Stimulated activated naive CD8-positive, alpha-beta T cell treated with anti-CD3 and anti-CD28 coated beads, Interleukin-15, amount 100 ng/mL, for 72 hours (primary cell): ENCODE results near the gene NRG3.
"Not testable (repeated sequence)": the region's sequence is repeated elsewhere in the genome, so short reads cannot be mapped to it uniquely, and the experiment has no call there.

Source experiments
- ATAC-seq: fragments of 150-1000 bp; cut with Tn5 transposase; 2 replicates; pipeline ENCODE4 v1.10.0; 2021; ENCODE audit warnings: mild to moderate bottlenecking, moderate library complexity
- DNase-seq, 2 donors: peaks; one replicate each; pipeline ENCODE4 v3.0.0; 2021 to 2022
- H3K27ac Mint-ChIP-seq, 2 donors: one replicate each; pipeline ENCODE4 v1.8.0; 2022; ENCODE audit warnings: mild to moderate bottlenecking in 2 of 2, mixed read lengths in 2 of 2, moderate library complexity in 2 of 2
- H3K27me3 Mint-ChIP-seq: one replicate; pipeline ENCODE4 v1.8.0; 2022; ENCODE audit warnings: mixed read lengths
- H3K4me1 Mint-ChIP-seq: one replicate; pipeline ENCODE4 v1.8.0; 2022; ENCODE audit warnings: mild to moderate bottlenecking, mixed read lengths
- H3K4me3 Mint-ChIP-seq, 2 donors: one replicate each; pipeline ENCODE4 v1.8.0; 2022; ENCODE audit warnings: mild to moderate bottlenecking in 2 of 2, mixed read lengths in 2 of 2, moderate library complexity in 1 of 2
- H3K9me3 Mint-ChIP-seq, 2 donors: one replicate each; pipeline ENCODE4 v1.8.0; 2022; ENCODE audit warnings: mixed read lengths in 2 of 2

Gene NRG3

GRCh38 chr10:82981137-82981723 lies 1106.2 kb downstream of the NRG3 start:
- no peak for DNase-seq
- no peak overlapping the region for H3K27ac Mint-ChIP-seq
- H3K4me1 Mint-ChIP-seq, result no peaks in the 10 kb centered on the region
- H3K9me3 Mint-ChIP-seq, result peaks cover 0 to 4% of the 10 kb centered on the region in 2 donors
- no peaks in the 10 kb centered on the region for H3K27me3 Mint-ChIP-seq
- no peak for ATAC-seq
- H3K4me3 Mint-ChIP-seq, result no peak overlapping the region

- DNase-seq (no peak), ATAC-seq (no peak)
- H3K4me3 Mint-ChIP-seq, result no peak overlapping the region
- H3K9me3 Mint-ChIP-seq, result peaks cover 0 to 4% of the 10 kb centered on the region in 2 donors
- no peaks in the 10 kb centered on the region for H3K4me1 Mint-ChIP-seq
- H3K27me3 Mint-ChIP-seq, result no peaks in the 10 kb centered on the region
- H3K27ac Mint-ChIP-seq, result no peak overlapping the region
Measured at GRCh38 chr10:82982110-82982608, 1107.2 kb downstream of the NRG3 start.

DNA sequence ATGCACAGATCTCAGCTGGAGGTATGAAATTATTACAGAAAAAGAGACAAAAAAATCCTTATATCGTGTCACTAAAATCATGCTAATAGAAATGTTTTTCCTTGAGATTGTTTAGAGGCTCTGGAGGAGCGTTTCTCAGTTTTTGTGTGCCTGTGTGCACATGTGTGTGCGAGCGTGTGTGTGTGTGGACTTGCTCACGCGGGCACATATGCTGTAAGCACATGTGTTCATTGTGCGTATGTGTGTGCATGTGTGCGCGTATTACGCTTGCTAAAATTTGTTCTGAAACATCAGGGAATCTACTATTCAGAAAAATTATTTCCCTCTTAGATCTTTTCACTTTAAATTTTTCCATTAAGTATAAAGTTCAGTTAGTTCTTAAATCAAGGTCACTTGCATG lies 1111.2 kb downstream of the NRG3 start:
- Mint-ChIP-seq H3K4me1 (no peaks in the 10 kb centered on the region), H3K27ac (no peak overlapping the region), H3K9me3 (peaks cover 0 to 4% of the 10 kb centered on the region in 2 donors), H3K27me3 (no peaks in the 10 kb centered on the region), H3K4me3 (no peak overlapping the region)
- DNase-seq, result no peak
- ATAC-seq, result no peak

GRCh38 chr10:83006479-83006878 lies 1131.5 kb downstream of the NRG3 start:
- not testable (repeated sequence) for H3K27me3 Mint-ChIP-seq, DNase-seq, H3K4me1 Mint-ChIP-seq, ATAC-seq, H3K27ac Mint-ChIP-seq, H3K4me3 Mint-ChIP-seq
- peaks cover 4 to 15% of the 10 kb centered on the region in 2 donors for H3K9me3 Mint-ChIP-seq

DNA sequence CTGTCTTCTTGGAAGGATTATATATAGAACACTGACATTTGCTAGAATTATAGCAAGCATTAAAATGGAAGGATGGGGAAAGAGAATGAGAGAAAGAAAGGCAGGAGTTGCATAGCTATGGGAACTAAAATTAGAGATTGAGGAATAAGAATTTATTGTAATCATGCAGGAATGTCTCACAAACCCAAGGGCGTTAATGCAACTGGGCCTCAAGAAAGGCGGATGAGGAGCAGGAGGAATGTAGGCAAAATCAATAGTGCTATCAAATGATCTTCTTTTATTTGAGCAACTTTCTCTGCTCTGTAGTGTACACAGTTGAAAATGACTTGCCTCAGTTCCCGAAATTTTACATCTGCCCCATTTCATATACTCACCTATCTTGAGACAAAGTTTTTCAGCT lies 1132.5 kb downstream of the NRG3 start:
- Mint-ChIP-seq H3K4me3 (no peak overlapping the region), H3K27ac (no peak overlapping the region), H3K27me3 (no peaks in the 10 kb centered on the region), H3K9me3 (peaks cover 4 to 8% of the 10 kb centered on the region in 2 donors), H3K4me1 (no peaks in the 10 kb centered on the region)
- DNase-seq, result no peak
- ATAC-seq, result no peak

- no peaks in the 10 kb centered on the region for H3K4me1 Mint-ChIP-seq
- no peaks in the 10 kb centered on the region for H3K27me3 Mint-ChIP-seq
- no peaks in the 10 kb centered on the region for H3K9me3 Mint-ChIP-seq
- ATAC-seq (no peak), DNase-seq (no peak)
- H3K4me3 Mint-ChIP-seq, result no peak overlapping the region
- H3K27ac Mint-ChIP-seq, result no peak overlapping the region
Measured at GRCh38 chr10:83012866-83013265, 1137.9 kb downstream of the NRG3 start.

- H3K4me1 Mint-ChIP-seq, result no peaks in the 10 kb centered on the region
Measured at GRCh38 chr10:83017076-83017867, 1142.3 kb downstream of the NRG3 start.

DNA sequence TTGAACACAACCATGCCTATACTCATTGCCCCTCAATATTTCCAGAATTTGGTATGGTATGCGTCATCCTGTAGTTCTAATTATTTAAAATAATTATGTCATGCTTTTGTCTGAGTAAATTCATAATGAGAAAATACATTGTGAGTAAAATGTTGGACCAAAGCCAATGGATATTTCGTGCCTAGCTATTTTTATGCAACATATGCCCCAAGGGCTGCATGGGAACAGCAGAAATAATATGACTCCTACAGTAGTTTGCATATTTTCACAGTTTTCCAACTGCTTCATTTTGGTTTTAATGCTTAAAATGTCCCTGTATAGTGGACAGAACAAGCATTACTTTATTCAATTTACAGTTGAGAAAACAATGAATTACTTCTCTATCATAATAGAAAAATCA lies 1148.7 kb downstream of the NRG3 start:
- H3K27me3 Mint-ChIP-seq, result no peaks in the 10 kb centered on the region
- ATAC-seq (no peak), DNase-seq (no peak)
- H3K4me1 Mint-ChIP-seq, result no peaks in the 10 kb centered on the region
- no peak overlapping the region for H3K27ac Mint-ChIP-seq
- no peak overlapping the region for H3K4me3 Mint-ChIP-seq
- peaks cover 15 to 18% of the 10 kb centered on the region in 2 donors for H3K9me3 Mint-ChIP-seq

More at GRCh38 chr10:83017076-83017867, 1142.3 kb downstream of the NRG3 start:
- H3K9me3 Mint-ChIP-seq, result peaks cover 14% of the 10 kb centered on the region in 2 donors
- no peak for ATAC-seq
- no peak overlapping the region for H3K27ac Mint-ChIP-seq
- no peak overlapping the region for H3K4me3 Mint-ChIP-seq
- no peak for DNase-seq
- H3K27me3 Mint-ChIP-seq, result no peaks in the 10 kb centered on the region
